AG04449 (cell line): ENCODE results near the gene LPXN.

Experiments
- CTCF ChIA-PET: fragments of 350-600 bp; formaldehyde crosslinking; extraction: SDS; loops from one replicate; lab custom pipeline; 2021; ENCODE audit warnings: antibody characterized with exemption; lab: Yijun Ruan, JAX
- POLR2A ChIA-PET: fragments of 400-600, 350-600 bp; formaldehyde crosslinking; extraction: SDS; loops from one replicate; lab custom pipeline; 2020; ENCODE audit warnings: antibody characterized with exemption, inconsistent platforms; lab: Yijun Ruan, JAX
- DNase-seq: peaks from one replicate; pipeline ENCODE4 v3.0.0-alpha.2; 2010; ENCODE audit warnings: low read depth, low spot score
- H3K4me3 ChIP-seq: 2 replicates; pipeline ENCODE4 v1.5.1; 2011; ENCODE audit warnings: low read depth, mild to moderate bottlenecking, control low read depth, low read length
- CTCF ChIP-seq: IDR thresholded peaks from one replicate; pipeline ENCODE4 v1.5.1; 2011; ENCODE audit warnings: mild to moderate bottlenecking, moderate library complexity, low read length, control low read depth, inconsistent platforms; ENCODE audit not compliant: insufficient read depth; ENCODE audit errors: missing control alignments

The LPXN gene

GRCh38 chr11:58586998-58587397 is 11.3 kb upstream of the LPXN start:
- H3K4me3 ChIP-seq: no peak overlapping the region
- DNase-seq: no peak
- no peak for TF ChIP-seq CTCF
- ChIA-PET CTCF (interaction anchor here (1.0 kb wide), 1 partner anchor 40 kb away, joined by 3 read pairs; no protein-coding TSS in a partner anchor), POLR2A (interaction anchor here (0.7 kb wide), 1 partner anchor 10 kb away, joined by 3 read pairs; no protein-coding TSS in a partner anchor)

- POLR2A ChIA-PET: no interaction called here
- CTCF ChIA-PET: interaction anchor here (1.2 to 3.5 kb wide), 3 partner anchors 12 to 47 kb away, joined by 5 to 15 read pairs (median 6); no protein-coding TSS in a partner anchor
- DNase-seq: no peak
- H3K4me3 ChIP-seq: no peak overlapping the region
- no peak for TF ChIP-seq CTCF
Measured at GRCh38 chr11:58582437-58582836, 6.8 kb upstream of the LPXN start.

- POLR2A ChIA-PET: no interaction called here
- TF ChIP-seq CTCF: no peak
- no peak for DNase-seq
- H3K4me3 ChIP-seq: peak overlapping the region; percentile 93
- CTCF ChIA-PET: interaction anchor here (0.9 to 5.9 kb wide), 4 partner anchors 8 to 49 kb away, joined by 3 to 44 read pairs (median 5); no protein-coding TSS in a partner anchor
Measured at GRCh38 chr11:58580311-58580710, 4.7 kb upstream of the LPXN start.

GRCh38 chr11:58579192-58580129 is 3.8 kb upstream of the LPXN start:
- H3K4me3 ChIP-seq: peak overlapping the region; percentile 93
- DNase-seq: no peak
- ChIA-PET CTCF (interaction anchor here (0.9 to 5.9 kb wide), 4 partner anchors 9 to 49 kb away, joined by 3 to 44 read pairs (median 5); no protein-coding TSS in a partner anchor), POLR2A (no interaction called here)
- TF ChIP-seq CTCF: peak; percentile 94

- no peak for TF ChIP-seq CTCF
- POLR2A ChIA-PET: no interaction called here
- H3K4me3 ChIP-seq: peak within 1 kb of the TSS; percentile 93
- peak; percentile 87 for DNase-seq
- CTCF ChIA-PET: interaction anchor here (5.9 kb wide), 1 partner anchor 50 kb away, joined by 44 read pairs; no protein-coding TSS in a partner anchor
Measured at GRCh38 chr11:58578635-58579191, 3.1 kb upstream of the LPXN start, which contains the start of gene ZFP91. Gene ZFP91 (plus strand): TSS chr11:58579063. CDS start chr11:58579282, 219 bp downstream.
